Parathyroid adenoma (tissue), 2 donors: ENCODE data around the gene HLA-DMB.

Experiments
- H2AFZ ChIP-seq: fragments of 300-600 bp; sonication (generic); one replicate; pipeline ENCODE4 v1.7.0; 2017; ENCODE audit warnings: antibody characterized with exemption, mild to moderate bottlenecking
- H3K27ac ChIP-seq: fragments of 300-600 bp; sonication (generic); one replicate; pipeline ENCODE4 v1.7.0; 2017
- H3K27me3 ChIP-seq: fragments of 300-600 bp; sonication (generic); one replicate; pipeline ENCODE4 v1.7.0; 2017; ENCODE audit warnings: low read length; ENCODE audit not compliant: control insufficient read depth, insufficient read depth
- H3K36me3 ChIP-seq: fragments of 300-600 bp; sonication (generic); one replicate; pipeline ENCODE4 v1.7.0; 2017; ENCODE audit warnings: low read length; ENCODE audit not compliant: control insufficient read depth, insufficient read depth
- H3K4me1 ChIP-seq: fragments of 300-600 bp; sonication (generic); one replicate; pipeline ENCODE4 v1.7.0; 2017; ENCODE audit warnings: control low read depth
- H3K4me2 ChIP-seq: fragments of 300-600 bp; sonication (generic); one replicate; pipeline ENCODE4 v1.7.0; 2017; ENCODE audit warnings: low read length
- H3K4me3 ChIP-seq: fragments of 300-600 bp; sonication (generic); one replicate; pipeline ENCODE4 v1.7.0; 2017; ENCODE audit warnings: low read depth, low read length
- H3K79me2 ChIP-seq: fragments of 300-600 bp; sonication (generic); one replicate; pipeline ENCODE4 v1.7.0; 2017; ENCODE audit warnings: control low read depth
- H3K9ac ChIP-seq: fragments of 300-600 bp; sonication (generic); one replicate; pipeline ENCODE4 v1.7.0; 2017; ENCODE audit warnings: mild to moderate bottlenecking
- H3K9me3 ChIP-seq: fragments of 300-600 bp; sonication (generic); one replicate; pipeline ENCODE4 v1.7.0; 2017; ENCODE audit warnings: low read length; ENCODE audit not compliant: control insufficient read depth
- TF ChIP-seq, protein P1 (sequence below): fragments of 300-600 bp; sonication (generic); IDR thresholded peaks from one replicate; pipeline ENCODE4 v1.7.0; 2017; ENCODE audit warnings: antibody characterized with exemption, mild to moderate bottlenecking
- donor health status: primary hyperparathyroidism.

HLA-DMB gene

DNA sequence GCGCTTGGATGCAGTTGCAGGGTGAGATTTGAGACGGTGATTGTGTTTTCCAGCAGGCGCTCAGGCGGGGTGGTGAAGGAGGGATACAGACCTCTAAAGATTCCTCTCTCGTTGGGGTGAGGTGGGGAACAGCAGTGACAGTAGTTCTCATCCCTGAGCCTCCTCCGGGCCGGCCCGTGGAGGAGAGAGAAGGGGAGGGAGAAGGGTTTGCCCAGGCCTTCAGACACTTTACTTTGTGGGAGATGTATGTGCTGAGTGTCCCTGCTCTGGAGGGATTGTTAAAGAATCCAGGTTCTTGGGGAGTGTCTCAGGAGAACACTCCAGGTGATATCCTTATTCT is 45.9 kb downstream of the HLA-DMB start:
- Histone ChIP-seq H2AFZ (peak overlapping the region; percentile 95), H3K4me1 (no peaks in the 10 kb centered on the region), H3K36me3 (no peaks in the 10 kb centered on the region), H3K9me3 (no peaks in the 10 kb centered on the region), H3K27ac (peak overlapping the region; percentile 68), H3K79me2 (no peaks in the 10 kb centered on the region), H3K9ac (no peak overlapping the region), H3K4me3 (peak overlapping the region; percentile 82), H3K27me3 (no peaks in the 10 kb centered on the region), H3K4me2 (peak overlapping the region; percentile 79)
- TF ChIP-seq, protein P1, sequence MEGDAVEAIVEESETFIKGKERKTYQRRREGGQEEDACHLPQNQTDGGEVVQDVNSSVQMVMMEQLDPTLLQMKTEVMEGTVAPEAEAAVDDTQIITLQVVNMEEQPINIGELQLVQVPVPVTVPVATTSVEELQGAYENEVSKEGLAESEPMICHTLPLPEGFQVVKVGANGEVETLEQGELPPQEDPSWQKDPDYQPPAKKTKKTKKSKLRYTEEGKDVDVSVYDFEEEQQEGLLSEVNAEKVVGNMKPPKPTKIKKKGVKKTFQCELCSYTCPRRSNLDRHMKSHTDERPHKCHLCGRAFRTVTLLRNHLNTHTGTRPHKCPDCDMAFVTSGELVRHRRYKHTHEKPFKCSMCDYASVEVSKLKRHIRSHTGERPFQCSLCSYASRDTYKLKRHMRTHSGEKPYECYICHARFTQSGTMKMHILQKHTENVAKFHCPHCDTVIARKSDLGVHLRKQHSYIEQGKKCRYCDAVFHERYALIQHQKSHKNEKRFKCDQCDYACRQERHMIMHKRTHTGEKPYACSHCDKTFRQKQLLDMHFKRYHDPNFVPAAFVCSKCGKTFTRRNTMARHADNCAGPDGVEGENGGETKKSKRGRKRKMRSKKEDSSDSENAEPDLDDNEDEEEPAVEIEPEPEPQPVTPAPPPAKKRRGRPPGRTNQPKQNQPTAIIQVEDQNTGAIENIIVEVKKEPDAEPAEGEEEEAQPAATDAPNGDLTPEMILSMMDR = no peak

DNA sequence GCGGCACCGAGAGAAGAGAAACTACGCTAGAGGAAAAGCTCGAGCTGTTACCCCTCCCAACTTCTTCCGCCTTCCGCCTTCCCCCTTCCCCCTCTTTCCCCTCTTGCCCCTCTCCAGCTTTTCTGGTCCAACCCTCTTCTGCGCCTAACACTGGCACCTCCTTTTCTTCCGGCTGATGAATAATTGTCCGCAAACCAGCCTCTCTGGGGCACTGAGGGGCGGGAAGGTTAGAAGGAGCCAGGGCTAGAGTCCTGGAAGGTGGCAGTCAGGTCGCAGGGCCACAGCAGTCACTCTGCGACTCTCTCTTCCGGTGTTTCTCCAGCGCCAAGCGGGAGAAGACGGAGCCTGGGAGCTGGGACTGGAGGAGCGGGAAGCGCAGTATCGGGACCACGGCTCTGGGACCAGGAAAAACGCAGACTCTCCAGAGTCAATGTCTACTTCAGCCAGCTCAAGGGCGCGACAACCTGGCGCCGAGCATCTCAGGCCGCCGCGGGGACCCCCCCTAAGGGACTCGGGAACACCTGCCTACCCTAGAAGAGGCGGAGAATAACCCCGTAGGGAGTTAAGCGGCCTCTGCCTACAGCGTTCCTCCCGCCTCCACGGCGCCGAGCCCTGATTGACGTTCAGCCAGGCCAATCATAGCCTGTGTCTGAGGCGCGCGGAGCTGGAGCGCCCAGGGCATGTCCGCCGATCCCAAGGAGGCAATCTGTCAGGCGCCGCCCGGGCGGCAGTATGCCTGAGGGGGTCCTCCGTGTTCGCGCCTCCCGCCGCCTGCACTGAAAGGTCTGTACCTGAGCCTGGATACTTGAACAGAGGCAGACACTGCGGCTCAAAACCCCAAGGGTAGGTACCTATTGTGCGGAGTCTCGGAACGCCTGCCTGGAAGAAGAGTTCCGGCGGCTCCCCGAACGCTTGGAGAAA is 46.5 kb downstream of the HLA-DMB start:
- TF ChIP-seq, protein P1 = no peak
- peak overlapping the region; percentile 79 for H3K4me2 ChIP-seq
- H2AFZ ChIP-seq = peak overlapping the region; percentile 95
- H3K27ac ChIP-seq = peak overlapping the region; percentile 68
- peak overlapping the region; percentile 82 for H3K4me3 ChIP-seq
- no peaks in the 10 kb centered on the region for H3K27me3 ChIP-seq
- peak overlapping the region; percentile 31 for H3K9ac ChIP-seq
- H3K4me1 ChIP-seq = no peaks in the 10 kb centered on the region
- no peaks in the 10 kb centered on the region for H3K36me3 ChIP-seq
- H3K79me2 ChIP-seq = no peaks in the 10 kb centered on the region
- H3K9me3 ChIP-seq = no peaks in the 10 kb centered on the region

DNA sequence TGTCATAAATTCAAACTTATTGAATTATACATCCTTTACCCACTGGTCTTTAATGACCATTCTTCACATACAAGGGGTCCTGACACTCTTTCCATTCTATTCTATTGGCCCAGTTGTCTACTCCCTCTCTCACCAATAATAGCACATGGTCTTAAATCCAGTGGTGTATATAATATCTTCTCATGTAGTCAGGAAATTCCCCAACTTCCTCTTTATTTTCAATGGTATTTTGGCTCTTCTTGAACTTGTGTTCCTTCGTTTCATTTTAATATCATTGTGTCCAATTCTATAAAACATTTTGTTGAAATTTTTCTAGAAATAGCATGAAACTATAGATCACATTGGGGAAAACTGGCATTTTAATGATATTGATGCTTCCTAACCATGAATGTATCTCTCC is 50.0 kb downstream of the HLA-DMB start:
- H3K9me3 ChIP-seq = no peaks in the 10 kb centered on the region
- H3K4me2 ChIP-seq = no peak overlapping the region
- H3K9ac ChIP-seq = no peak overlapping the region
- H3K36me3 ChIP-seq = no peaks in the 10 kb centered on the region
- H3K27ac ChIP-seq = no peak overlapping the region
- H2AFZ ChIP-seq = no peak overlapping the region
- H3K27me3 ChIP-seq = no peaks in the 10 kb centered on the region
- TF ChIP-seq, protein P1 = no peak
- no peaks in the 10 kb centered on the region for H3K79me2 ChIP-seq
- H3K4me1 ChIP-seq = no peaks in the 10 kb centered on the region
- no peak overlapping the region for H3K4me3 ChIP-seq

DNA sequence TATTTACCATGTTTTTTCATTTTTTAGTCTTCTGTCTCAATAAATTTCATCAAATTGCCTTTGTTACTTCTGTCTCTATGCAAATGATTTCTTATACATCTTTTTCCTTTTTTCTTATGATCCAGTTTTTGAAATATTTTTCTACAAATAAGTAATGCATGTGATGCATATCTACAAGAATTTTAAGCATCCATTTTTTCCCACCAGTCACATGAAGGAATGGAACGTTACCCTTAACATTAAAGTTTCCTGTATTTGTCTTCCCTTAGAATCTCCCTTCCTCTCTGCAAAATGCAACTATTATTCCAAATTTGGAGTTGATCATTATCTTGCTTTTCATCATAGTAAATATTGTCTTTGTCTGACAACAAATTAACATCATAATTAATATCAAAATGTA is 51.3 kb downstream of the HLA-DMB start:
- TF ChIP-seq, protein P1 = no peak
- Histone ChIP-seq H3K4me2 (no peak overlapping the region), H3K27ac (no peak overlapping the region), H3K27me3 (no peaks in the 10 kb centered on the region), H3K36me3 (no peaks in the 10 kb centered on the region), H3K4me1 (no peaks in the 10 kb centered on the region), H3K9ac (no peak overlapping the region), H3K4me3 (no peak overlapping the region), H3K9me3 (no peaks in the 10 kb centered on the region), H2AFZ (no peak overlapping the region), H3K79me2 (no peaks in the 10 kb centered on the region)

DNA sequence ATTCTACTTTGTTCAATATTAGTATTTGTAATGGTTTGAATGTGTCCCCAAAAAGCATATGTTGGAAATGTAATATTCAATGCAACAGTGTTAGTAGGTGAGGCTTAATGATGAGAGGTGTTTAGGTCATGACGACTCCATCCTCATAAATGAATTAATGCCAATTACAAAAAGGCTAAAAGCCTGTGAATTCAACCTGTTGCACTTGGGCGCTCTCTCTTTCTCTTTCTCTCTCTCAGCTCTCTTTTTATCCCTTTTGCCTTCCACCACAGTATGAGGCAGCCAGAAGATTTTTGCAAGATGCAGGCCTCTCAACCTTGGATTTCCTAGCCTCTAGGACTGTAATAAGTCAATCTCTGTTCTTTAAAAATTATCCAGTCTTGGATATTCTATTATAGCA is 52.3 kb downstream of the HLA-DMB start:
- no peaks in the 10 kb centered on the region for H3K4me1 ChIP-seq
- H3K27me3 ChIP-seq = no peaks in the 10 kb centered on the region
- no peak overlapping the region for H2AFZ ChIP-seq
- H3K79me2 ChIP-seq = no peaks in the 10 kb centered on the region
- H3K36me3 ChIP-seq = no peaks in the 10 kb centered on the region
- H3K9me3 ChIP-seq = no peaks in the 10 kb centered on the region
- no peak overlapping the region for H3K27ac ChIP-seq
- H3K4me3 ChIP-seq = no peak overlapping the region
- no peak overlapping the region for H3K4me2 ChIP-seq
- TF ChIP-seq, protein P1 = no peak
- H3K9ac ChIP-seq = no peak overlapping the region
